ENCODE measurements around the gene ZSCAN31. TPM values are rescaled to one million over a fixed set of nuclear protein-coding genes. Genes with fewer than 3 reads are reported as not detected.
"Not testable (repeated sequence)": the region's sequence is repeated elsewhere in the genome, so short reads cannot be mapped to it uniquely, and the experiment has no call there.

Gene ZSCAN31
- total RNA-seq, 1 donor, result 1.3 TPM

GRCh38 chr6:28311139-28311823, 24.7 kb downstream of the ZSCAN31 start:
- Histone ChIP-seq H3K4me3 (ENCODE audit: low read length) (no peak overlapping the region), H3K27me3 (ENCODE audit: insufficient read depth, low read length) (no peaks in the 10 kb centered on the region), H3K4me1 (ENCODE audit: insufficient read depth, low read length) (no peaks in the 10 kb centered on the region), H3K9me3 (ENCODE audit: low read depth, low read length) (no peaks in the 10 kb centered on the region)

GRCh38 chr6:28306363-28306762, 29.6 kb downstream of the ZSCAN31 start:
- H3K4me3 ChIP-seq (ENCODE audit: low read length); H3K9me3 ChIP-seq (ENCODE audit: low read depth, low read length); H3K27me3 ChIP-seq (ENCODE audit: insufficient read depth, low read length); H3K4me1 ChIP-seq (ENCODE audit: insufficient read depth, low read length): not testable (repeated sequence)

DNA sequence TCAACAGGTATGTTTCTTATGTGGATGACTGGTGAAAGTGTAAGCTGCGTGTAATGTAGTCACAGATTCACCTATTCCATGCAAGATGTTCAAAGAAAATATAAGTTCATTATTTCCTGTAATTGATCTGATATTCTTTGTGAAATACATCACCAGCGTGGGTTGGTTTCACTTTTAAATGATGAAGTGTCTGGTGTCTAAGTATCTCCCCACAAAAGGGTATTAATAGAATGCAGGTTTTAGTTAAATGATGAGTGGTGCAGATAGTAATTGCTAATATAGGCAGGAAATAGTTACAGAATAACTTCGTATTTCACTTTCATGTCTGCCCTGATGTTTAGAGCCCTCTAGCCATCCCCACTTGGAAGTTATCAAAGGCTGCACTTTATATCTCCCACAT, 32.4 kb downstream of the ZSCAN31 start:
- H3K27me3 ChIP-seq (ENCODE audit: insufficient read depth, low read length), result no peaks in the 10 kb centered on the region
- H3K4me1 ChIP-seq (ENCODE audit: insufficient read depth, low read length), result no peaks in the 10 kb centered on the region
- no peak overlapping the region for H3K4me3 ChIP-seq (ENCODE audit: low read length)
- H3K9me3 ChIP-seq (ENCODE audit: low read depth, low read length), result no peaks in the 10 kb centered on the region

DNA sequence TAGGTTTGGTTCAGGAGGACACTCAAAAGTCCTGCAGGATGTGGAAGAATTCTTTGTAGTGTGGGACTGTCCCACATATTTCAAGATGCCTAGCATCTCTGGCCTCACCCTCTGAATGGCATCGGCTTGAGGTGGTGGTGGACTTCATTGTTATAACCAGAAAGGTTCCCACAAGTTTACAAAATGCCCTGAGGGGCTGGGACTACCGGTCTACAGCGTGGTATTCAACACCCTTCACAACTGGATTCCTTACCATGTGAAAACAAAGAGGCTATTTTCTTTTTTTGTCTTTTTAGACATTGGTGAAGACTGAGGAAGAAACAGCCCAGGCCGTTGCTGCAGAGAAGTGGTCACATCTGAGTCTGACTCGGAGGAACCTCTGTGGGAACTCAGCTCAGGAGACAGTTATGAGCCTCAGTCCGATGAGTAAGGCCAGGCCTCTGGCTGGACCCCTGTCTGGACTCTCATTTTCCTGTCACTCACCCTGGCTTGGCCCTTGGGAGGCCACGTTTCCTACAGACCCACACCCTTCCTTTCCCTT, 39.4 kb downstream of the ZSCAN31 start:
- no peaks in the 10 kb centered on the region for H3K9me3 ChIP-seq (ENCODE audit: low read depth, low read length)
- no peaks in the 10 kb centered on the region for H3K4me1 ChIP-seq (ENCODE audit: insufficient read depth, low read length)

GRCh38 chr6:28295326-28295725, 40.6 kb downstream of the ZSCAN31 start:
- no peaks in the 10 kb centered on the region for H3K27me3 ChIP-seq (ENCODE audit: insufficient read depth, low read length)
- H3K4me3 ChIP-seq (ENCODE audit: low read length), result no peak overlapping the region
- H3K9me3 ChIP-seq (ENCODE audit: low read depth, low read length), result no peaks in the 10 kb centered on the region
- H3K4me1 ChIP-seq (ENCODE audit: insufficient read depth, low read length), result no peaks in the 10 kb centered on the region

More for the DNA sequence above, 39.4 kb downstream of the ZSCAN31 start:
- no peak overlapping the region for H3K4me3 ChIP-seq (ENCODE audit: low read length)
- no peaks in the 10 kb centered on the region for H3K27me3 ChIP-seq (ENCODE audit: insufficient read depth, low read length)

GRCh38 chr6:28291573-28291972, 44.4 kb downstream of the ZSCAN31 start:
- Histone ChIP-seq H3K4me3 (ENCODE audit: low read length) (no peak overlapping the region), H3K9me3 (ENCODE audit: low read depth, low read length) (no peaks in the 10 kb centered on the region), H3K4me1 (ENCODE audit: insufficient read depth, low read length) (no peaks in the 10 kb centered on the region), H3K27me3 (ENCODE audit: insufficient read depth, low read length) (peaks cover 3% of the 10 kb centered on the region)

- H3K27me3 ChIP-seq (ENCODE audit: insufficient read depth, low read length), result peaks cover 17% of the 10 kb centered on the region
- peaks cover 12% of the 10 kb centered on the region for H3K4me1 ChIP-seq (ENCODE audit: insufficient read depth, low read length)
- no peak overlapping the region for H3K4me3 ChIP-seq (ENCODE audit: low read length)
- no peaks in the 10 kb centered on the region for H3K9me3 ChIP-seq (ENCODE audit: low read depth, low read length)
Measured at GRCh38 chr6:28282926-28283325, 53.0 kb downstream of the ZSCAN31 start.

GRCh38 chr6:28281288-28282064, 54.5 kb downstream of the ZSCAN31 start, which contains the start of gene PGBD1:
PGBD1 (plus strand) TSS chr6:28281572; CDS start chr6:28283814, 2,242 bp downstream.
- H3K4me3 ChIP-seq (ENCODE audit: low read length), result peak within 1 kb of the TSS; percentile 31
- peaks cover 12% of the 10 kb centered on the region for H3K4me1 ChIP-seq (ENCODE audit: insufficient read depth, low read length)
- H3K9me3 ChIP-seq (ENCODE audit: low read depth, low read length), result no peaks in the 10 kb centered on the region
- peaks cover 14% of the 10 kb centered on the region for H3K27me3 ChIP-seq (ENCODE audit: insufficient read depth, low read length)

DNA sequence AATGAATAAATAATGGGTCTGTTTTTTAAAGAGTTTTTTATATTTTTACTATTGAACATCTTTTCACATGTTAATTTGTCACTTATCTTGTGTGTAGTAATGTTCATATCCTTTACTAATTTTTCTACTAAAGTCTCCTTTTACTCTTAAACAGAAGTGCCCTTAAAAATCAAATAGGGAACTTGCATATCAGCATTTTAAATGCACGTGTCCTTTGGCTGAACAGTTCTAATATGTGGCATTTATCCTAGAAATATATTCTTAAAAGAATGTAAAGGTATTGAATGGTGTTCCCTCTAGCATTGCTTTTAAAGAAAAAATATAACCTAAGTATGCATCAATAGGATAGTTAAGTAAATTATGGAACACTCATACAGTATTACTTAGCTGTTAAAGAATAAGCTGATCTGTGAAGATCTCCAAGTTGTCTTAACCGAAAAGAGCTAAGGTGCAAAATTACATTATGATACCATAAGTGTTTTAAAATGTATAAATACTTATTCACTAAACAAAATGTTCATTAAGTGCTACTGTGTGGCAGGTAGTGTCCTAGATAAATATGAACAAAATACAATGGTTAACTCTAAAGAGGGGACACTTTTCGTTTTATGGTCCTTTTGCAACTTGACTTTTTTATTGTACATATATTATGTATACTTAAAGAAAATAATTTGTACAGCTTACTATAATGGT, 55.2 kb downstream of the ZSCAN31 start:
- no peak overlapping the region for H3K4me3 ChIP-seq (ENCODE audit: low read length)

DNA sequence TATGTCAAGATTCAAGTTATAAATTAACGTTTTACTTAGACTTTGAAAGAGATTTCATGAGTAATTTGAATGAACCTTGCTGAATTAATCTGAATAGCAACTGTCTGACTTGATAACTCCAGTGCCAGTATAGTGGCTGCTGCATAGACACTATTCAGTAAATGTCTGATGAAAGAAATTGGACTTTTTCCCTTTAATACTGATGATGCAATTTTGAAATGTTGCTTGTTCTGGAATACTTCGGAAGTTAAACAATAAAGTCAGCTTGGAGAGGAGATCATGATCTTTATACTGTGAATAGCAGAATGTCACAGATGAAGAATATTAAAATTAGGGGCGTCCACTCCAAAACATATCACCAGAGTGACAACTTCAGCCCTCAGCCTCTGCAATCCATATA, 58.2 kb downstream of the ZSCAN31 start:
- Histone ChIP-seq H3K4me1 (ENCODE audit: insufficient read depth, low read length) (peaks cover 16% of the 10 kb centered on the region), H3K27me3 (ENCODE audit: insufficient read depth, low read length) (peaks cover 9% of the 10 kb centered on the region), H3K4me3 (ENCODE audit: low read length) (no peak overlapping the region), H3K9me3 (ENCODE audit: low read depth, low read length) (no peaks in the 10 kb centered on the region)

More for the DNA sequence above, 55.2 kb downstream of the ZSCAN31 start:
- no peaks in the 10 kb centered on the region for H3K9me3 ChIP-seq (ENCODE audit: low read depth, low read length)
- peaks cover 14% of the 10 kb centered on the region for H3K27me3 ChIP-seq (ENCODE audit: insufficient read depth, low read length)
- H3K4me1 ChIP-seq (ENCODE audit: insufficient read depth, low read length), result peaks cover 12% of the 10 kb centered on the region

- Histone ChIP-seq H3K9me3 (ENCODE audit: low read depth, low read length) (no peaks in the 10 kb centered on the region), H3K4me1 (ENCODE audit: insufficient read depth, low read length) (peaks cover 4% of the 10 kb centered on the region), H3K27me3 (ENCODE audit: insufficient read depth, low read length) (no peaks in the 10 kb centered on the region), H3K4me3 (ENCODE audit: low read length) (no peak overlapping the region)
Measured at GRCh38 chr6:28274888-28275287, 61.1 kb downstream of the ZSCAN31 start.

Other genes starting within 250 kb of the ZSCAN31 start
- 10.2 TPM for gene ZSCAN16, start 211.5 kb downstream of the ZSCAN31 start, total RNA-seq
- 22.6 TPM for gene ZKSCAN8, start 194.3 kb downstream of the ZSCAN31 start, total RNA-seq
- gene ZSCAN9, start 110.9 kb downstream of the ZSCAN31 start, total RNA-seq, result 6.7 TPM
- 0.84 TPM for gene ZKSCAN4, start 83.9 kb downstream of the ZSCAN31 start, total RNA-seq
- 0.21 TPM for gene NKAPL, start 76.9 kb downstream of the ZSCAN31 start, total RNA-seq
- gene ZSCAN26, start 69.0 kb downstream of the ZSCAN31 start, total RNA-seq, result 12.4 TPM
- gene PGBD1, start 54.6 kb downstream of the ZSCAN31 start, total RNA-seq, result 0.52 TPM
- gene ZKSCAN3, start 13.8 kb upstream of the ZSCAN31 start, total RNA-seq, result 0.52 TPM
- 4.6 TPM for gene ZSCAN12, start 63.6 kb upstream of the ZSCAN31 start, total RNA-seq
- 0.73 TPM for gene ZSCAN23, start 107.3 kb upstream of the ZSCAN31 start, total RNA-seq
- not detected for gene GPX6, start 179.6 kb upstream of the ZSCAN31 start, total RNA-seq
- not detected for gene GPX5, start 189.7 kb upstream of the ZSCAN31 start, total RNA-seq

Measured in mononuclear cell (primary cell).